GM12878 (cell line): ENCODE measurements around the gene RSBN1L.

Source experiments
- EP300 ChIP-seq, 2 experiments: fragments of 150-350 bp in 1 of 2; IDR thresholded peaks; 2 replicates each; pipeline ENCODE4 v1.6.1; 2011 to 2012; ENCODE audit warnings: low read depth in 2 of 2, low read length in 2 of 2, borderline replicate concordance in 1 of 2, improper control_type of control experiment in 1 of 2, inconsistent platforms in 1 of 2; ENCODE audit not compliant: control insufficient read depth in 1 of 2
- EZH2 ChIP-seq: IDR thresholded peaks from 2 replicates; pipeline ENCODE4 v1.6.1; 2012; ENCODE audit warnings: low read depth, mild to moderate bottlenecking, control low read depth, inconsistent platforms, low read length, borderline replicate concordance; ENCODE audit not compliant: control insufficient read depth
- FOXK2 ChIP-seq: fragments of 450-650 bp; IDR thresholded peaks from 2 replicates; pipeline ENCODE4 v1.6.1; 2017; ENCODE audit warnings: mild to moderate bottlenecking, moderate library complexity
- HDGF ChIP-seq: fragments of 450-650 bp; IDR thresholded peaks from 2 replicates; pipeline ENCODE4 v1.6.1; 2016; ENCODE audit warnings: antibody characterized with exemption
- MTA2 ChIP-seq: fragments of 450-650 bp; IDR thresholded peaks from 2 replicates; pipeline ENCODE4 v1.6.1; 2016; ENCODE audit warnings: low read depth, mild to moderate bottlenecking, moderate library complexity
- PBX3 ChIP-seq: IDR thresholded peaks from 2 replicates; pipeline ENCODE4 v1.6.1; 2011; ENCODE audit warnings: mild to moderate bottlenecking, low read depth, low read length, moderate library complexity; ENCODE audit not compliant: insufficient replicate concordance
- POLR2A ChIP-seq: IDR thresholded peaks from 2 replicates; pipeline ENCODE4 v1.6.1; 2011; ENCODE audit warnings: low read depth, mild to moderate bottlenecking, low read length
- POLR2AphosphoS5 ChIP-seq: IDR thresholded peaks from 2 replicates; pipeline ENCODE4 v1.6.1; 2011; ENCODE audit warnings: mild to moderate bottlenecking, low read length, inconsistent platforms
- SMC3 ChIP-seq: IDR thresholded peaks from 2 replicates; pipeline ENCODE4 v1.6.1; 2011; ENCODE audit warnings: low read length, improper control_type of control experiment, borderline replicate concordance
- STAT1 ChIP-seq: fragments of 450-650 bp; conservative IDR thresholded peaks from 2 replicates; pipeline ENCODE4 v1.6.1; 2014; ENCODE audit warnings: antibody characterized with exemption, mild to moderate bottlenecking
- TF ChIP-seq, protein P1 (sequence below): IDR thresholded peaks from 2 replicates; pipeline ENCODE4 v1.6.1; 2011; ENCODE audit warnings: low read depth, low read length, improper control_type of control experiment, borderline replicate concordance
- TF ChIP-seq, protein P2 (sequence below): fragments of 450-650 bp; IDR thresholded peaks from 2 replicates; pipeline ENCODE4 v1.6.1; 2016; ENCODE audit warnings: mild to moderate bottlenecking, moderate library complexity, borderline replicate concordance
- TF ChIP-seq, protein P3 (sequence below), 3 experiments: IDR thresholded peaks in 2 of 3; conservative IDR thresholded peaks in 1 of 3; 2 replicates each; pipeline ENCODE4 v1.5.1; 2011; ENCODE audit warnings: low read depth in 3 of 3, low read length in 3 of 3, mild to moderate bottlenecking in 3 of 3, control low read depth in 2 of 3, moderate library complexity in 2 of 3, inconsistent platforms in 1 of 3, mixed read lengths in 1 of 3; ENCODE audit not compliant: control insufficient read depth in 2 of 3, insufficient read depth in 1 of 3; ENCODE audit errors: extremely low read depth in 1 of 3

DNA sequence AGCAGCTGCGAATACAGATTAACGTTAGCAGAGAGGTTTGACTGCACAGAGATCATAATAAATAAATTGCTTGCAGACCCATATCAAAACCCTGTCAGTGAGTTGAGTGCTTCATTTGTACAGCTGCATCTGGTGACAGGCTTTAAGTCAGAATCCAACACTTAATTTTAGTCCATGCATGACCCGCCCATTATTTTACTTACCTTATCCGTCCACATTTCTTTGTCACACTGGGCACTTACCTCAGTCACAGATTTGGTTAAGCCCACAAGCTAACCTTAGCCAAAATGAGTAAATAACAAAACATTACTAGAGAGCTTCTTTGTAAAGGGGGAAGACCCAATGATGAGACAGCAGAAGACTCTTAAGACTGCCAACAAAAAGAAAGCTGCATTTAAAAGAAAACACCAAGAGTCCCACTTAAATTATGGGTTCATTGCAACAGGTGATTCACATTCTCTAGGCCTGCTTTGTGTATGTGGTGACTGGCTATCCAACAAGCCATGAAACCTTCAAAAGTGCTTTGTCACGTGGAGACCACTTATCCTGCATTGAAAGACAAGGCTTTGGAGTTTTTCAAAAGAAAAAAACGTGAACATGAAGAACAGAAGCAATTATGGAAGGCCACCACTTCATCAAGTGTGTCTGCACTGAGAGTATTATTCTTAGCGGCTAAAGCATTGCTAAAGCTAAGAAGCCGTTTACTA lies 134.5 kb downstream of the RSBN1L start:
- TF ChIP-seq, protein P1, sequence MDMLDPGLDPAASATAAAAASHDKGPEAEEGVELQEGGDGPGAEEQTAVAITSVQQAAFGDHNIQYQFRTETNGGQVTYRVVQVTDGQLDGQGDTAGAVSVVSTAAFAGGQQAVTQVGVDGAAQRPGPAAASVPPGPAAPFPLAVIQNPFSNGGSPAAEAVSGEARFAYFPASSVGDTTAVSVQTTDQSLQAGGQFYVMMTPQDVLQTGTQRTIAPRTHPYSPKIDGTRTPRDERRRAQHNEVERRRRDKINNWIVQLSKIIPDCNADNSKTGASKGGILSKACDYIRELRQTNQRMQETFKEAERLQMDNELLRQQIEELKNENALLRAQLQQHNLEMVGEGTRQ = no peak
- TF ChIP-seq MTA2 (no peak), POLR2A (no peak), HDGF (no peak), SMC3 (no peak), FOXK2 (no peak), STAT1 (no peak), EP300 (IDR thresholded peaks at IDR 0.05; ENCODE audit: borderline replicate concordance in 1 of 2, control insufficient read depth in 1 of 2, low read depth in 2 of 2, low read length in 2 of 2) (no peak), POLR2AphosphoS5 (no peak), EZH2 (no peak), PBX3 (no peak)
- TF ChIP-seq, protein P2, sequence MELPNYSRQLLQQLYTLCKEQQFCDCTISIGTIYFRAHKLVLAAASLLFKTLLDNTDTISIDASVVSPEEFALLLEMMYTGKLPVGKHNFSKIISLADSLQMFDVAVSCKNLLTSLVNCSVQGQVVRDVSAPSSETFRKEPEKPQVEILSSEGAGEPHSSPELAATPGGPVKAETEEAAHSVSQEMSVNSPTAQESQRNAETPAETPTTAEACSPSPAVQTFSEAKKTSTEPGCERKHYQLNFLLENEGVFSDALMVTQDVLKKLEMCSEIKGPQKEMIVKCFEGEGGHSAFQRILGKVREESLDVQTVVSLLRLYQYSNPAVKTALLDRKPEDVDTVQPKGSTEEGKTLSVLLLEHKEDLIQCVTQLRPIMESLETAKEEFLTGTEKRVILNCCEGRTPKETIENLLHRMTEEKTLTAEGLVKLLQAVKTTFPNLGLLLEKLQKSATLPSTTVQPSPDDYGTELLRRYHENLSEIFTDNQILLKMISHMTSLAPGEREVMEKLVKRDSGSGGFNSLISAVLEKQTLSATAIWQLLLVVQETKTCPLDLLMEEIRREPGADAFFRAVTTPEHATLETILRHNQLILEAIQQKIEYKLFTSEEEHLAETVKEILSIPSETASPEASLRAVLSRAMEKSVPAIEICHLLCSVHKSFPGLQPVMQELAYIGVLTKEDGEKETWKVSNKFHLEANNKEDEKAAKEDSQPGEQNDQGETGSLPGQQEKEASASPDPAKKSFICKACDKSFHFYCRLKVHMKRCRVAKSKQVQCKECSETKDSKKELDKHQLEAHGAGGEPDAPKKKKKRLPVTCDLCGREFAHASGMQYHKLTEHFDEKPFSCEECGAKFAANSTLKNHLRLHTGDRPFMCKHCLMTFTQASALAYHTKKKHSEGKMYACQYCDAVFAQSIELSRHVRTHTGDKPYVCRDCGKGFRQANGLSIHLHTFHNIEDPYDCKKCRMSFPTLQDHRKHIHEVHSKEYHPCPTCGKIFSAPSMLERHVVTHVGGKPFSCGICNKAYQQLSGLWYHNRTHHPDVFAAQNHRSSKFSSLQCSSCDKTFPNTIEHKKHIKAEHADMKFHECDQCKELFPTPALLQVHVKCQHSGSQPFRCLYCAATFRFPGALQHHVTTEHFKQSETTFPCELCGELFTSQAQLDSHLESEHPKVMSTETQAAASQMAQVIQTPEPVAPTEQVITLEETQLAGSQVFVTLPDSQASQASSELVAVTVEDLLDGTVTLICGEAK = no peak
- TF ChIP-seq, protein P3, sequence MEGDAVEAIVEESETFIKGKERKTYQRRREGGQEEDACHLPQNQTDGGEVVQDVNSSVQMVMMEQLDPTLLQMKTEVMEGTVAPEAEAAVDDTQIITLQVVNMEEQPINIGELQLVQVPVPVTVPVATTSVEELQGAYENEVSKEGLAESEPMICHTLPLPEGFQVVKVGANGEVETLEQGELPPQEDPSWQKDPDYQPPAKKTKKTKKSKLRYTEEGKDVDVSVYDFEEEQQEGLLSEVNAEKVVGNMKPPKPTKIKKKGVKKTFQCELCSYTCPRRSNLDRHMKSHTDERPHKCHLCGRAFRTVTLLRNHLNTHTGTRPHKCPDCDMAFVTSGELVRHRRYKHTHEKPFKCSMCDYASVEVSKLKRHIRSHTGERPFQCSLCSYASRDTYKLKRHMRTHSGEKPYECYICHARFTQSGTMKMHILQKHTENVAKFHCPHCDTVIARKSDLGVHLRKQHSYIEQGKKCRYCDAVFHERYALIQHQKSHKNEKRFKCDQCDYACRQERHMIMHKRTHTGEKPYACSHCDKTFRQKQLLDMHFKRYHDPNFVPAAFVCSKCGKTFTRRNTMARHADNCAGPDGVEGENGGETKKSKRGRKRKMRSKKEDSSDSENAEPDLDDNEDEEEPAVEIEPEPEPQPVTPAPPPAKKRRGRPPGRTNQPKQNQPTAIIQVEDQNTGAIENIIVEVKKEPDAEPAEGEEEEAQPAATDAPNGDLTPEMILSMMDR (IDR thresholded peaks at IDR 0.05 in 2 of 3, conservative IDR thresholded peaks at IDR 0.05 in 1 of 3; ENCODE audit: control insufficient read depth in 2 of 3, extremely low read depth in 1 of 3, insufficient read depth in 1 of 3, low read depth in 3 of 3, low read length in 3 of 3) = no peak
